NOMO-1 (cell line): Measurements from ENCODE around the gene NSDHL.

ENCODE experiments used
- DNase-seq, 2 experiments: peaks; one replicate each; lab custom pipeline; 2025; ENCODE audit not compliant: unreplicated experiment in 2 of 2; lab: John Stamatoyannopoulos, UW

Gene NSDHL

DNA sequence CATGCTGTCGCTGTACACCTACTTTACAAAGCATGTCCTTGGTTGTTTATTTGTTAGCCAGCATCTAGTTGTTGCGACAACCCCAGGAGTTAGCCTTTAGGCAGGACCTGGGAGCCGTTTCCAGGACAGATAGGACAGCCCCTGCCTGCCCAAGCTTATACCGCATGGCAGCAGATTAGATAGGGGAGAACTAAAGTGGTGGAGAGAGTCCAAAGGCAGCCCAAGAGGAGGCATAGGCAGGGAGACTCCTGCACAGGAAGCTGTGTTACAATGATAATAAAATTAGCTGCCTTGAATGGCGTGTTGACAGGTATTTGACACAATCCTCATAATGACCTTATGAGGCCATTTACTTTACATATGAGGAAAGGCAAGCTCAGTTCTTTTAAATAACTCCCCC, 13.0 kb downstream of the NSDHL start:
- DNase-seq = no peak

DNA sequence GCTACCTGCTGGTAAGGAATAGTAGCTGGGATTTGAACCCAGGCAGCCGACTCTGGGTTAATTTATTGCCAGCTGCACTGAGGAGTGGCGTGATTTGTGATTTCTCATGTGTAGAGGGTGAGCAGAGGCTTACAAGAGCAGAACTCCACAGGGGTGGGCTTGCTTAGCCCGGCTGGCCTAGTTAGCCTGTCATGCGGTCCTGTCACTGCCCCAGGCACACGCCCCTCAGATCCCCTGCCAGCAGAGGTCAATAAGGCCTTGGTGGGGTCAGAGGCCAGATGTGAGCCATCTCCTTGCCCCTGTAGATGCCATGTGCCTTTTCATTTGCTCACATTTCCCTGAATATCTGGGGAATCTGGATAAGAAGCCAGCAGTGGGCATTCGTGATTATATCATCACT, 13.4 kb downstream of the NSDHL start:
- DNase-seq = no peak

DNA sequence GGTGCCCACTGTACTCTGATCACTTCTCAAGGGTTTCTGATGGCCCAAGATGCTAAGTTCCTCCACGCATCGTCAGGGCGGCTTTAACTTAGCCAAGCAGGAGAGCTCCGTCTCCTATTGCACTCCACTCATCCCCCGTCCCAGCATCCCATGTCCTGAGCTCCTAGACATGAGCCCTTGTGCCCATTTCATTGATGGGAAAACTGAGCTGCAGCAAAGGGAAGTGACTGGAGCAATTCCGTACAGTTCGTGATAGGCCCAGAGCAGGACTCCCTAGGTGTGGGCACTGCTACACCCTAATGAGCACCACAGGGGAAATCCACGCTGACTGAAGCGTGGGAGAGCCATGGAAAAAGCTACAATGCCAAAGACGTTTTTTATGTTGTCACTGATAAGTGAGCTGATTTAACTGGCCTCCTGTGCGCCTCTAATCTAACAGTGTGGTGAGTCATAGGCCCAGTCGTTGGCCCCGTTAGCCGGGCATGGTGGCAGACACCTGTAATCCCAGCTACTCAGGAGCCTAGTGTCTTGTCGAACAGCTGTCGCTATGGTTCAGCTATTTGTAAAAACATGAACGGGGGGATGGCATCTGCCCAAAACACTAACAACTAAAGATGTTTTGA, 14.9 kb downstream of the NSDHL start:
- DNase-seq = no peak

DNA sequence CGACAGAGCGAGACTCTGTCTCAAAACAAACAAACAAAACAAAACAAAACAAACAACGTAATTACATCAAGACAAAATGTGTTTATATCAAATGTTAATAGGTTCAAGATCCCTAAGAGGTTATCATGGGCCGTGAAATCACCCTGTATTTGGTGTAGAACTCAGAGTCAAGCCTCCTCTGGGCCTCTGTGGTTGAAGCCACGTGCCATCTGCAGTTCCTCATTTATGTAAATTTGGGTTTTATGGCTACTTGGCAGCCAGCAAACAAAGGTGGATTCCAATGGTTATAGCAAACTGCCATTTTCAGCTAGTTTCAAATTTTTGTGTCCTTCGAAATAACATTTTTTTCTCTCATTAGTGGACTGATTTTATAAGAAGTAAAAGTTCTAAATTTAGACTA, 16.4 kb downstream of the NSDHL start:
- DNase-seq = peak; percentile 10 to 21

DNA sequence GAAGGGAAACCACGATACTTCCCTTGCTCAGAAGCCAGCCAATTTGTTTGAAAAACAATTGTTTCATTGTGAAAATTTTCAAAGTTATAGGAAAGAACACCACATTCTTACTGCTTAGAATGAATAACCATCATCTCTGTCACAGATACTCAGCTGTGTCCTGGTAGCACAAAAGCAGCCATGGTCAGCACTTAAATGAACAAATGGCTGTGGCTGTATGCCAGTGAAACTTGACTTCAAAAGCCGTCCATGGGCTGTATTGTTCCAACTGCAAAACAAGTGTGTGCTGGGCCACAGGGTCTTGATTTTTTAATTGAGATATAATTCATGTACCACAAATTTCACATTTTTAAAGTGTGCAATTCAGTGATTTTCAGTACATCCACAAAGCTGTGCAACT, 19.6 kb downstream of the NSDHL start:
- no peak for DNase-seq

DNA sequence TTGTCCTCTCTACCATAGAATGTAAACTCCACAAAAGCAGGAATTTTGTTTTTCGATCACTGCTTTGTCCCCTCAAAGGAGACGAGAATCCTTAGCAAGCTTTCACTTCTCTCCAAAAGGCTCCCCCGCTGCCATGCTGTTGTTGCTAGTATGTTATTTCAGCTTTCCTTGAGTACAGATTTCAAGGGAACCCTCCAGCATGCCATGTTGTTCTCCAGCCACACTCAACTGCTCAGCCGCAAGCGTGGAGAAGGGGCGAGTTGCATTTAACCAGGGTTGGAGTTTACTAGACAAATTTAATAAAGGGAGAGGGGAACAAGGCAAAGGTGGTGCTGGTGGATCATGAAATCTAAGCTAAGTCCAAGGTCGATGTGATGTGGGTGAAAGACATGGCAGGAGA, 23.1 kb downstream of the NSDHL start:
- no peak for DNase-seq

DNA sequence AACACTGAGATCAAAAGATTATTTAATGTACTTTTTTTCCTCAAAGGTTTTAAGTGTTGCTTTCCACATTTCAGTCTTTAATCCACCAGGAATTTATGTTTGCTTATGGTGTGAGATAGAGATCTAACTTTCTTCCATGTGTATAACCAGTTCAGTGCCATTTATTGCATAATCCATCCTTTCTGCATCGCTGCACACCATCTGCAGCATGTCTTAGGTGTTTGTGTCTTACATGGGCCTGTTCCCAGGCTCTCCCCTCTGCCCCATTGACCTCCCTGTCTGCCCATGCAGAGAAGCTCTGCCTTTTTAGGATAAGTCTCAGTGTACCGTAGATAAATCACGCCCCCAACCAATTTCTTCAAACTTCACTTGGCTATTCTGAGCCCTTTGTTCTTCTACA, 30.3 kb downstream of the NSDHL start:
- no peak for DNase-seq

DNA sequence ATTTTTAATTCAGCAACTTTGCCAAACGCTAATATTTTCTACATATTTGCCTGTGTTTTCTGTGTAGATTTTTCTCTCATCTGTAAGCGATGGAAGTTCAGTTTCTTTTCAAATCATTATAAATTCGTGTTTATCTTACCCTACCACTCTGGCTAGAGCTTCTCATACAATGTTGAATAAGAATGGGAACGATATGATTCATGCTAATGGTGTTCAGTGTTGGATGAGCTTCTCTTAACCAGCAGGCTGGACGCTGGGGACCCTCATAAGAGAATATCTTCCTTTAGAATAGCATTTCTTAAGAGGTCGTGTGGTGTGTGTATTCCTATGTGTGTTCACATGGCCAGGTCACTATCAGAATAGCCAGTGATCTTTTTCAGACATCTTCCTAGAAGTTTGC, 31.0 kb downstream of the NSDHL start:
- DNase-seq = no peak

DNA sequence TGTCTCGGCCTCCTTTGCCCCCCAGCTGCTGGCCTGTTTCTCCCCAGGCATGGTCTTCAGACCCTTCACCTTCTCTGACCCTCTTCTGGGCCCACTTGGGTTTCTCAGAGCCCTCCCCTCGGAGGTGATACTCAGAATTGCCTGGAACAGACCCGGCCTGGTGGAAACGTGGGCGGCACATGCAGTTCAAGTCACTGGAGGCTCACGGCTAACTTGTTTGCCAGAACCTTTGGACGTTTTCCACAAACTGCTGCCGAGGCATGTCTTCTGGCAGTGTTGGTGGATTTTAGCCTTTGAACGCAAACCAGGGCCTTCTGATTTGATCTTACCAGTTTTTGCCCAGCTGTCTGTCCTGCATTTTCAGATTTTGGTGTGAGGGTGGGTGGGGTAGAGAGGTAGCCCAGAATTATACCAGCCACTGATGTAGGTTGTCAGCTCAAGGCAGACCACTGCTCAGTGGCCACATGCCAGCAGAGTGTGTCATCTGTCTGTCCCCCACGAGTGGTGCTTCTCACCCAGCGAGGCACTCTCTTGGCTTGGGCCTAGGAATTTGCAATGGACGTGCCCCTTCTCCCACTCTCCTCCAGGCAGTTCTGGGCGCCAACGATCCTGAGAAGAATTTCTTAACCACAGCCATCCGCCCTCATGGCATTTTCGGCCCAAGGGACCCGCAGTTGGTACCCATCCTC, 34.5 kb downstream of the NSDHL start:
- DNase-seq = no peak

DNA sequence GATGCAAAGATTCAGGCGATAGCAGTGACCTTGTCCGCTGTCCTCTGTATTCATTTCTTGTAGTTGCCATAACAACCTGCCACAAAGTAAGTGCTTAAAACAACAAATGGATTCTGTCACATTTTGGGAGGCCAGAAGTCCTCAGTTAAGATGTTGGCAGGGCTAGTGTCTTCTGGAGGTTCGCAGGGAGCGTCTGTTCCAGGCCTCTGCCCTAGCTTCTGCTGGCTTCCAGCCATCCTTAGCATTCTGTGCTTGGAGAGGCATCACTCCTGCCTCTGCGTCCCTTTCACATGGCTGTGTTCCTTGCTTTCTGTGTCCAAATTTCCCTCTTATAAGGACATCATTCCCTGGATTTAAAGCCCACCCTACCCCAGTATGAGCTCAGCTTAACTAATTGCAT, 35.5 kb downstream of the NSDHL start:
- DNase-seq = no peak

DNA sequence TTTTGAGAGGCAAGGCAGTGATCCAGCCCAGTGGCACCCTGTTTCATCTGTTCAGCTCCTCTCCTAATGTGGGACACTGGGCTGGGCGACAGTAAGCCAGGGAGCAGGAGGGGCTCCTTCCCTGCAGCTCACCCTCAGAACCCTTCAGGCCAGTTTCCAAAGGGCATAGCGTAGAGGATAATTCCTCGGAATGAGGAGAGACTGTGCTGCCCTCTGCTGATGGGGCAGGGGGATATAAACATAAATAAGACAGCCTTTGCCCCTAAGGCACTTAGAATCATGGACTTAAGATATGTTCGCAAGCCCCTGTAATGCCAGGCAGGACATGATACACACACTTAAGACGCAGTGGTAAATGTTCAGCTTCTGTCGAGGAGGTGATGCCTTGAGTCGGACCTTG, 39.1 kb downstream of the NSDHL start:
- DNase-seq = no peak

DNA sequence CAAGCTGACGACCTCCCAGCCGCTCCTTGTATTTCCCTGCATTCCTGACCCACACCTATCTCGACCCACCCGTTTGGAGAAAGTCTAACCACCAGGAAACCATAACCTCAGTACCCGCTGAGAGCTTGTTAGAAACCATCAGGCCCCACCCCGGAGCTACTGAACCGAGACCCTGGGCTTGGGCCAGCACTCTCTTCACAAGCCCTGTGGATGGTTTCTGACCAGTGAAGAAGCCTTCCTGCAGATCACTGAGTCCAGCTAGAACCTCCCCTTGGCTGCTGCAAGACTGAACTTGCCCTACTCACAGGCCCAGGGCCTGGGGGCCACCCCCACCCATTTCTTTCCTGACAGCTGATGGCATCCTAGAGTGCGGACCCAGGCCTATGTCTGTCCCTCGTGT, 40.4 kb downstream of the NSDHL start:
- no peak for DNase-seq

DNA sequence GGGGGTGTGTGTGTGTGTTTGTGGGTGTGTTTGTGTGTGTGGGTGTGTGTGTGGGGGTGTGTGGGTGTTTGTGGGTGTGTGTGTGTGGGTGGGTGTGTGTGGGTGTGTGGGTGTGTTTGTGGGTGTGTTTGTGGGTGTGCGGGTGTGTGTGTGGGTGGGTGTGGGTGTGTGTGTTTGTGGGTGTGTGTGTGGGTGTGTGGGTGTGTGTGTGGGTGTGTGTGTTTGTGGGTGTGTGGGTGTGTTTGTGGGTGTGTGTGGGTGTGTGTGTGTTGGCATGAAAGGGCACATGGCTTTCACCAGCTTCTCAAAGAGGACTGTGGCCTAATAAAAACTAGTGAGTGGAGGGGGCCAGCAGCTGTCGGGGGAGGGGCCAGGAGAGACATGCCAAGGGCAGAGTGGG, 41.7 kb downstream of the NSDHL start:
- DNase-seq = no peak

DNA sequence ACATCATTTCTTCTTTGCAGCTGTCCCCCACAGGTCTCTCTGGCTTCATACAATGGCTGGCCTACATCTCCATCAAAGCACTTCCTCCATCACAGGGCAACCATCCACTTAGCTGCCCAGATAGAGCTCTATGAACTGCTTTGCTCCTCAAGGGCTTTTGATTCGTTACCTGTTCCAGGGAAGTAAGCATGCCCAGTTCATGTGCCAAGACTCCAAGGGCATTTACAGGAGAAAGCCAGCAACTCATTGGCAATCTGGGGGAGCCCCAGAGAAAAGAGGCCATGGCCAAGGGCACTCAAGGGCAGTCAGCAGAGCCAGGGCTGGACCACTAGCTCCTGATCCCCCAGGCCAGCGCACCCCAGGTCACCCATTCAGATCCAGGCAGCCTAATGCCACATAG, 42.5 kb downstream of the NSDHL start:
- no peak for DNase-seq

DNA sequence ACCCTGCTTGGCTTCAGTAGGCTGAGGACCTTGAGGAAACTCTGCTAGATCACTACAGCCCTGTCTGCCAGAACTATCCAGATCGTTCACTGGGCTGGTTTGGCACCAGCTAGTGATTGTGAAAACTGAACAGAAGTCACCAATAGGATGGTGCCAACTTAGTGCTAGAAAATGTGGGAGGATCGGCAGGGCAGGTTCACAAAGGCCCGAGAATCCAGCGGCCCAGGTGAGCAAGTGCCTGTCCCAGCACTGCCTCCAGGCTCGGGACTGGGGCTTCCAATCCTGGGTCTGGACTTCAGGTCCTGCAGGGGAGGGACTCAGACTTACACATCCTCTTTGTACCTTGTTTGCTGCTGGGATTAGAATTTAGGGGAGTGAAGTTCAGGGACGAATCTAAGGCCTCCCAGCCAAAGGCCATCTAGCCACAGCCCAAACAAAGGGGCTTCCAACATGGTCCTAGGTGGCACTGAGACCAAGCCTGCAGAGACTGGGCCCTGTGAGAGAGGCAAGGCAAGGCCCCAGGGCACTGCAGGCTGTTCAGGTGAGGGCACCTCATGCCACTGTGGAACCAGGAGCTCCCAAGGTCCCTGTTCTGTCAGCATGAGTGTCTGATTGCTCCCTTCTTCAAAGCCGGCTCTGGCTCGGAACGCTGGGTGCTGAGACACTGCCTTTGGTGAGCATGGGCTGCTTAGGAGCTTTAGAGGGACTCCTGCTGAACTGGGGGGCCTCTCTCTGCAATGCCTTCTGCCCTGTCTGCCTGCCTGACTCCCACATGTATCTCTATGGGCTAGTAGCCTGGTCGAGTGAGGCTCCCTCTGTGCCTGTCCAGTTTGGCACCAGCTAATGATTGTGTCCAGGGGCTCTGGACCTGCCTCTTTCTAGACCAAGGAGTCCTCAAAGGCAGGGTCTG, 46.3 kb downstream of the NSDHL start:
- no peak for DNase-seq

DNA sequence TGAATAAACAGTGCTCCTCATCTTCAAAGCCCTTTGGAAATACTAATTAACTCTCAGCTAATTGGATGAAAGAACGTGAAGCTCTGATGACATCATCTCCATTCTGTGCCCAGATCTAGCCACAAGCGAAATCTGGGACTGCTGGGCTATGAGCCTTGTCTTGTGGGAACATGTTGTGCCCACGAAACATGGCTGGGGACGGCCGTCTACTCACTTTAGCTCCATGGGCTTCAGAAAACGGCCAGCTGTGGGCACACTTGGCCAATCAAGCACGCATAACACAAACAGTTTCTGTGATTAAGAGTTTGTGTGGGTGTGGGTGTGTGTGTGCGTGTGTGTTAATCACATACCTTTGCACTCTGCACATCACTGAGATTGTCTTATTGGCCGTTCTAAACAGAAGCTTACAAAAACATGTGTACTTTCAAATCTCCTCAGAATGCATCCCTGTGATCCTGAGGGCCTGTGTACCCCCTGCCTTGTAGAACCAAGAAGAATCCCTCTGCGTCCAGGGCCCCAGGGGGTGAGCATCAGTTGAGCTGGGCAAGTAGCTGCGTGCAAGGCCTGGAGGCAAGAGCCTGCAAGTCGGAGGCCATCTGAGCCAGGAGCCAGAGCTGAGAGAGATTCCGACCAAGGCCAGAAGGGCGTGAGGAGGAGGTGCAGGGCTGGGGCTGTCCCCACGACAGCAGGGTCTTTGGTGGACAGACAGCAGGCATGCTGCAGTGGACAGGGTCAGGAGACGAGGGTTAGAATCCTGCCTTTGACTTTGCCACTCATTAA, 48.3 kb downstream of the NSDHL start:
- no peak for DNase-seq

DNA sequence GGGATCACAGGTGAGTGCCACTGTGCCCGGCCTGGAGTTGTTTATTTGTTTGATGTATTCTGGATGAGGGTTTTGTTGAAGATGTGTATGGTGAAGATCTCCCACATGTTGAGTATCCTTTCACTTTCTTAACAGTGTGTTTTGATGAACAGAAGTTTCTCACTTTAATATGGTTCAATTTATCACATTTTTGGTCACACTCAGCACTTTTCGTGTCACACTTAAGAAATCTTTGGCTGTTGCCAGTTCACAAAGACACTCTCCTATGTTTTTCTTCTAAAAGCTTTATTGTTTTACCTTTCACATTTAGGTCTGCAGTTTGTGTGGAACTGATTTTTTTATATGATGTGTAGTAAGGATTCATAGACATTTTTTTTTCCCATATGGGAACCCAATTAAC, 50.4 kb downstream of the NSDHL start:
- no peak for DNase-seq

DNA sequence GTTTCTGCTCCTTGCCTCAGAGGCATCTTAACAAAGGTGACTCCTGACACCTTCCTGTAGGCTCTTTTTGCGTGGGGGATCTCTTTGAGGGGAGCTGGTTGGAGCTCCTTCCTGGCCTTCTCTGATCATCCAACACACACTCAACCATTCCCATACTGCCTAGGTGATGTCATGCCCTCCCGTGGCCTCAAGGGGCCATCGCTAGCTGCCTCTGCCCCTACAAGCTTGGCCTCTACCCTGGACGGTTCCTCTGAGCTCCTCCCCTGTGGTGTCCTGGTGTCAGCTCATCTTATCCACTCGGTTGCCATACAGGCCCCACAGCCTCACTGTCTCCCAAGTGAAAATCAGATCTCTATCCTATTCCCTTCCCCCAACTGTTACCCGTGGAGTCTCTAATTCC, 53.3 kb downstream of the NSDHL start:
- no peak for DNase-seq

DNA sequence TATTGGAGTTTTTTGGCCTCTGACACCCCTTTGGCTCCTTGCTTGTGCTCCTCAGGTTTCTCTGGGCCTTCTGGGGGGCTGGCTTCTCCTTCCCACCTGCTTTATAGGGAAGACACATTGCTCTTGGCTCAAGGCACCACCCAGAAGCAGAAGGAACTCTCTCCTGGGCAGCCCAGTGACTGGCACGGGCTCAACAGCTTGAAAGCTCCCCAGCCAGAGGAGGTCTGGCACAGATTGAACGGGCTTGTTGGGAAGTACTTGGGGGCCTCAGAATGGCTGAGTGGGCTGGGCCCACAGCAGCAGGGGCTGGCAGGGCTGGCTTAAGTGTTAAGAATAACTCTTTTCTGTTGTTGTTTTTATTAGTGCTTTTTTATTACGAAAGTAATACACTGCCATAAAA, 55.9 kb downstream of the NSDHL start:
- DNase-seq = no peak

DNA sequence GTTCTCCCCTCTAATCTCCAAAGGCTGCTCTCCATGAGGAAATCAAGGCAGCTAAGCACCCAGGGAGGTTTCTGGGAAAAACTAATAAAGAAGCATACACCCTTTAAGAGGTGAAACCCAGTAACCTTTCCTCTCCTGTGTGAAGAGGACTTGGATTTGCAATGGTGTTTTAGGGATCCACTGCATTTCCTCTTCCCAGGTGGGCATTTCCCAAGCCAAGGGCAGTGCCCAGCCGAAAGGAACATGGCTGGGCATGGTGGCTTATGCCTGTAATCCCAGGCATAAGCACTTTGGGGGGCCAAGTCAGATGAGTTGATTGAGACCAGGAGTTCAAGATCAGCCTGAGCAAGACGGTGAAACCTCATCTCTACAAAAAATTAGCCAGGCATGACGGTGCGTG, 61.6 kb downstream of the NSDHL start:
- no peak for DNase-seq
